ENCODE measurements around the gene ZNF626.
"Not testable (repeated sequence)": the region's sequence is repeated elsewhere in the genome, so short reads cannot be mapped to it uniquely, and the experiment has no call there.

Gene ZNF626

GRCh38 chr19:20661150-20661819 is at the start of gene ZNF626:
Gene ZNF626, minus strand, starts transcription at chr19:20661571. Its CDS starts 125 bp downstream, at chr19:20661446.
- peak; percentile 35 to 99 (median 92) for DNase-seq

GRCh38 chr19:20669263-20669662 is 7.9 kb upstream of the ZNF626 start:
- DNase-seq, result peak in 4 of 56 donors; percentile 0 to 8 (median 2)

DNA sequence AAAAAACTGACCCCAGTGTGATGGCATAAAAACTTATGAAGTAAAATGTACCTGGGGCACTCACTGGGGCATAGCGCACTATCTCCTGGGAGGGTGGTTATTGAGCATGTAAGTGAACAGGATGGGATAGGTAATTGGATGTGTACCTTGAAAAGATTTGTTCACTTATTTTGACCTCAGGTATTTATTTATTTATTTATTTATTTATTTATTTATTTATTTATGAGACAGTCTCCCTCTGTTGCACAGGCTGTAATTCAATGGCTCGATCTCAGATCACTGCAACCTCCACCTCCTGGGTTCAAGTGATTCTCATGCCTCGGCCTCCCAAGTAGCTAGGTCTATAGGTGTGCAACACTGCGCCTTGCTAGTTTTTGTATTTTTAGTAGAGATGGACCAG is 5.9 kb upstream of the ZNF626 start:
- no peak for DNase-seq

- peak in 26 of 56 donors; percentile 1 to 56 (median 25) for DNase-seq
Observed at GRCh38 chr19:20664901-20665781, 3.8 kb upstream of the ZNF626 start.

DNA sequence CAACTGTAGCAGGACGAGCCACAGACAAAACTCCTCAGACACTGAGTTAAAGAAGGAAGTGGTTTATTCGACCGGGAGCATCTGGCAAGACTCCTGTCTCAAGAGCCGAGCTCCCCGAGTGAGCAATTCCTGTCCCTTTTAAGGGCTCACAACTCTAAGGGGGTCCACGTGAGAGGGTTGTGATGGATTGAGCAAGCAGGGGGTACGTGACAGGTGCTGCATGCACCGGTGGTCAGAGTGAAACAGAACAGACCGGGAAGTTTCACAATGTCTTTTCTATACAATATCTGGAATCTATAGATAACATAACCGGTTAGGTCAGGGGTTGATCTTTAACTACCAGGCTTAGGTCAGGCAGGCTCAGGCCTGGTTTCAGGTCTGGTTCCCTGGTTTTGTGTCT is 3.1 kb upstream of the ZNF626 start:
- DNase-seq, result not testable (repeated sequence)

DNA sequence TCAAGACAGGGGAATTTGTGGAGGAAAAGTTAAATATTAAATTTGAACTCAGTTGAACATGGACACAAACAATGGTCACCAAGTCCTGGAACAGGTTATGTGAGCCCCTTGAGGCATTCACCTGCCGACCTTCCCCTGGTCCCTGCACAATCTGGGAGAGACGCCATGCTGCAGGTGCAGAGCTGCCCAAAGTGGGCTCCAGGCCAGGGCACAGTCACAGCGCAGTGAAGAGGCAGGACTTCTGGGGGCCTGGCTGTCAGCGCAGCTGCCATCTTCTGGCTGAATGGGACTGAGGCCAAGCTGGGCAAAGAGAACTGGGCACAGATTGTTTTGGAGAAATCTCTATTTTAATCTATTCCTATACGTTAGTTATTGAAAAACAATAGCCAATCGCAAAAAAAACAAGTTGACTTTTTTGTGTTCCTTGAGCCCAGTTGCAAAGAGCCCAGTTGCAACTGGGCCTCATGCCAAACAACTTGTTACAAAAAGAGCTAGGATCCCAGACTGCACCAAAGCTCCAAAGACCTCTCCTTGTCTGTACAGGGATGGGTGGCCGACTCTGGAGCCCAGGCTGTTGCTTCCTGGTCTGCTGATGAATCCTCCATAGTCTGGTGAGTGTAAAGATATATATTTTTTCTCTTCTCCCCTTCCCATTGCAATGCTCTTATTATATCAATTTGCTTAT is 1.2 kb upstream of the ZNF626 start:
- DNase-seq, result peak in 14 of 56 donors; percentile 1 to 48 (median 10)

GRCh38 chr19:20660473-20661140 is 764 bp downstream of the ZNF626 start:
- peak in 1 of 56 donors; percentile 1 for DNase-seq

DNA sequence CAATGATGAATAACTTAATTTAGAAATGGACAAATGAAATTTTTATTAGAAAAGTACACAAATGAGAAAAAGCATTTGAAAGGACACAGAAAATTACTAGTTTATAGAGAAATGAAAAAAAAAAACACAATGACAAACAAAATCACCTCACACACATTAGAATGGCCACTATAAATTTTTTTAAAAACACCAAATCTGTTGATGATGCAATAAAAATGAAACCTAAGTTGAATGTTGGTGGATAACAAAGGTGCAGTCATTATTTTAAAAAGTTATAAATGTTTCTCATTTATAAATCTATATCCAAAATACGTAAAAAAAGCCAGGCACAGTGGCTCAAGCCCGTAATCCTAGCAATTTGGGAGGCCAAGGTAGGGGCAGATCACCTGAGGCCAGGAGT is 20.8 kb downstream of the ZNF626 start:
- no peak for DNase-seq

GRCh38 chr19:20640023-20640422 is 21.3 kb downstream of the ZNF626 start:
- DNase-seq, result no peak

GRCh38 chr19:20624560-20624959 is 36.8 kb downstream of the ZNF626 start:
- DNase-seq, result not testable (repeated sequence)

DNA sequence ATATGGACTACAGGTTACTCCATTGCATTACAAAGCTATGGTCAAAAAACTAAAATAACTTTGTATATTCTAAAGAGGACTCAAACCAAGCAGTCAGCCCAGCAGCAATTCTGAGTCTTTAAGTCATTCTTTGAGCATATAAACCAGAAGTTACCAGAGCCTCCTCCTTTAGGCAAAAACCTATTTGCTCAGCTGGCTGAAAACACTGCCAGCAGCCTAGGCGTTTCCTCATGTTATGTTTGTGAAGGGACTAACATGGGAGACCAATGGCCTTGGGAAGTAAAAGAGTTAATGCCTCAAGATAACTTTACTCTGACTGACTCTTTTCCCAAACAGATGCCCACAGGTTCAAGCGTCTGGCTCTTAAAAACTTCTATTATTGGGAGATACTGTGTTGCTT is 45.3 kb downstream of the ZNF626 start:
- no peak for DNase-seq

- DNase-seq, result not testable (repeated sequence)
Observed at GRCh38 chr19:20614971-20615370, 46.4 kb downstream of the ZNF626 start.

- DNase-seq, result no peak
Observed at GRCh38 chr19:20612711-20613316, 48.6 kb downstream of the ZNF626 start.

- no peak for DNase-seq
Observed at GRCh38 chr19:20611866-20612265, 49.5 kb downstream of the ZNF626 start.

GRCh38 chr19:20607943-20608342 is 53.4 kb downstream of the ZNF626 start:
- no peak for DNase-seq

All from amygdala (tissue), 56 donors.